Liver (tissue), 9 donors: ENCODE results near the gene CDH16. TPM values are rescaled to one million over a fixed set of nuclear protein-coding genes. Genes with fewer than 3 reads are reported as not detected.

ENCODE experiments used
- DNase-seq: peaks from one replicate; pipeline ENCODE4 v3.0.0-alpha.2; 2017; ENCODE audit warnings: low spot score
- H3K27ac ChIP-seq, 2 donors: one replicate each; pipeline ENCODE4 v1.7.0; 2013; ENCODE audit warnings: inconsistent platforms in 2 of 2, low read length in 2 of 2, control low read depth in 1 of 2, low read depth in 1 of 2, mild to moderate bottlenecking in 1 of 2
- H3K27me3 ChIP-seq, 4 donors: one replicate each; pipeline versions ENCODE4 v1.6.1 to v1.7.0; 2013; ENCODE audit warnings: low read length in 3 of 4, inconsistent platforms in 1 of 4, mild to moderate bottlenecking in 1 of 4, moderate library complexity in 1 of 4; ENCODE audit not compliant: control insufficient read depth in 4 of 4, insufficient read depth in 4 of 4
- H3K36me3 ChIP-seq, 4 donors: one replicate each; pipeline versions ENCODE4 v1.6.1 to v1.7.0; 2013; ENCODE audit warnings: low read length in 3 of 4, mild to moderate bottlenecking in 3 of 4, low read depth in 1 of 4, moderate library complexity in 1 of 4; ENCODE audit not compliant: control insufficient read depth in 4 of 4, insufficient read depth in 3 of 4
- H3K4me1 ChIP-seq, 4 donors: one replicate each; pipeline versions ENCODE4 v1.6.1 to v1.7.0; 2013; ENCODE audit warnings: low read length in 3 of 4, mild to moderate bottlenecking in 3 of 4, moderate library complexity in 1 of 4; ENCODE audit not compliant: control insufficient read depth in 4 of 4, insufficient read depth in 4 of 4
- H3K4me3 ChIP-seq, 3 donors: one replicate each; pipeline versions ENCODE4 v1.6.1 to v1.7.0; 2013; ENCODE audit warnings: low read length in 3 of 3, control low read depth in 1 of 3, low read depth in 1 of 3, mild to moderate bottlenecking in 1 of 3
- H3K9ac ChIP-seq, 2 donors: one replicate each; pipeline ENCODE4 v1.7.0; 2013; ENCODE audit warnings: low read length in 2 of 2, mild to moderate bottlenecking in 2 of 2, moderate library complexity in 2 of 2, control low read depth in 1 of 2, low read depth in 1 of 2
- H3K9me3 ChIP-seq, 4 donors: one replicate each; pipeline versions ENCODE4 v1.6.1 to v1.7.0; 2013; ENCODE audit warnings: low read length in 3 of 4; ENCODE audit not compliant: control insufficient read depth in 4 of 4
- EGR1 ChIP-seq, 2 donors: IDR thresholded peaks; 2 replicates each; pipeline ENCODE4 v1.6.1; 2016 to 2018; ENCODE audit warnings: antibody characterized with exemption in 2 of 2, low read depth in 2 of 2
- FOXA2 ChIP-seq: IDR thresholded peaks from 2 replicates; pipeline ENCODE4 v1.6.1; 2016; ENCODE audit warnings: antibody characterized with exemption
- GABPA ChIP-seq, 2 donors: IDR thresholded peaks in 1 of 2; conservative IDR thresholded peaks in 1 of 2; 2 replicates each; pipeline ENCODE4 v1.6.1; 2016; ENCODE audit warnings: antibody characterized with exemption in 2 of 2, mild to moderate bottlenecking in 1 of 2, moderate library complexity in 1 of 2
- HNF4A ChIP-seq, 2 donors: conservative IDR thresholded peaks; 2 replicates each; pipeline ENCODE4 v1.6.1; 2016; ENCODE audit warnings: antibody characterized with exemption in 2 of 2, mild to moderate bottlenecking in 2 of 2
- JUND ChIP-seq, 2 donors: IDR thresholded peaks; 2 replicates each; pipeline ENCODE4 v1.6.1; 2016; ENCODE audit warnings: antibody characterized with exemption in 2 of 2
- NR2F2 ChIP-seq: IDR thresholded peaks from 2 replicates; pipeline ENCODE4 v1.6.1; 2016; ENCODE audit warnings: antibody characterized with exemption
- RAD21 ChIP-seq, 2 donors: IDR thresholded peaks; 2 replicates each; pipeline ENCODE4 v1.6.1; 2016; ENCODE audit warnings: antibody characterized with exemption in 2 of 2, mild to moderate bottlenecking in 2 of 2
- REST ChIP-seq: IDR thresholded peaks from 2 replicates; pipeline ENCODE4 v1.6.1; 2016; ENCODE audit warnings: antibody characterized with exemption, mild to moderate bottlenecking
- RXRA ChIP-seq, 2 donors: IDR thresholded peaks; 2 replicates each; pipeline ENCODE4 v1.6.1; 2017 to 2018; ENCODE audit warnings: antibody characterized with exemption in 2 of 2, mild to moderate bottlenecking in 1 of 2
- SP1 ChIP-seq: IDR thresholded peaks from 2 replicates; pipeline ENCODE4 v1.6.1; 2018; ENCODE audit warnings: antibody characterized with exemption, mild to moderate bottlenecking
- TAF1 ChIP-seq: conservative IDR thresholded peaks from 2 replicates; pipeline ENCODE4 v1.6.1; 2016; ENCODE audit warnings: antibody characterized with exemption, mild to moderate bottlenecking
- YY1 ChIP-seq: IDR thresholded peaks from 2 replicates; pipeline ENCODE4 v1.6.1; 2016; ENCODE audit warnings: antibody characterized with exemption, mild to moderate bottlenecking
- ZBTB33 ChIP-seq: IDR thresholded peaks from 2 replicates; pipeline ENCODE4 v1.6.1; 2016; ENCODE audit warnings: antibody characterized with exemption
- WGBS: extraction: QIAGEN DNeasy Blood & Tissue Kit; methylation state at CpG from one replicate; pipeline ENCODE4 v1.1.7; 2013; 5-methylcytosine and 5-hydroxymethylcytosine counted together
- polyA plus RNA-seq, 2 donors: library from polyadenylated mRNA; stranded (reverse) in 1 of 2; unstranded in 1 of 2; fragments of 200-250 nt in 1 of 2; fragments of >200 nt in 1 of 2; fragmentation: Nextera tagmentation in 1 of 2; extraction: Ambion mirVana in 1 of 2; gene quantifications; one replicate each; pipeline versions ENCODE4 v1.2.1 to v1.2.3, GENCODE V29; 2013 to 2015
- total RNA-seq, 2 donors: library from RNA; depleted of rRNA; stranded (reverse); fragments of >200 nt; gene quantifications; one replicate each; pipeline ENCODE4 v1.2.3, GENCODE V29; 2014
- TF ChIP-seq, protein P1 (sequence below): fragments of 150-350 bp; IDR thresholded peaks from 2 replicates; pipeline ENCODE4 v1.5.1; 2017; ENCODE audit warnings: improper control_type of control experiment, low read depth, low read length; ENCODE audit not compliant: missing input control
- TF ChIP-seq, protein P2 (sequence below): IDR thresholded peaks from 2 replicates; pipeline ENCODE4 v1.6.1; 2016; ENCODE audit warnings: antibody characterized with exemption
- TF ChIP-seq, protein P3 (sequence below): IDR thresholded peaks from 2 replicates; pipeline ENCODE4 v1.6.1; 2016; ENCODE audit warnings: antibody characterized with exemption
- donor health status: healthy.
- donor health status: healthy.
- donor health status: healthy.
- donor health status: healthy.
- donor health status: healthy.

Gene CDH16
- total and polyA plus RNA-seq, 4 donors, result 0.56 TPM; not detected in 3

- TF ChIP-seq, protein P1, sequence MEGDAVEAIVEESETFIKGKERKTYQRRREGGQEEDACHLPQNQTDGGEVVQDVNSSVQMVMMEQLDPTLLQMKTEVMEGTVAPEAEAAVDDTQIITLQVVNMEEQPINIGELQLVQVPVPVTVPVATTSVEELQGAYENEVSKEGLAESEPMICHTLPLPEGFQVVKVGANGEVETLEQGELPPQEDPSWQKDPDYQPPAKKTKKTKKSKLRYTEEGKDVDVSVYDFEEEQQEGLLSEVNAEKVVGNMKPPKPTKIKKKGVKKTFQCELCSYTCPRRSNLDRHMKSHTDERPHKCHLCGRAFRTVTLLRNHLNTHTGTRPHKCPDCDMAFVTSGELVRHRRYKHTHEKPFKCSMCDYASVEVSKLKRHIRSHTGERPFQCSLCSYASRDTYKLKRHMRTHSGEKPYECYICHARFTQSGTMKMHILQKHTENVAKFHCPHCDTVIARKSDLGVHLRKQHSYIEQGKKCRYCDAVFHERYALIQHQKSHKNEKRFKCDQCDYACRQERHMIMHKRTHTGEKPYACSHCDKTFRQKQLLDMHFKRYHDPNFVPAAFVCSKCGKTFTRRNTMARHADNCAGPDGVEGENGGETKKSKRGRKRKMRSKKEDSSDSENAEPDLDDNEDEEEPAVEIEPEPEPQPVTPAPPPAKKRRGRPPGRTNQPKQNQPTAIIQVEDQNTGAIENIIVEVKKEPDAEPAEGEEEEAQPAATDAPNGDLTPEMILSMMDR, result no peak
- no peak for TF ChIP-seq NR2F2
- no peak for TF ChIP-seq GABPA (IDR thresholded peaks at IDR 0.05 in 1 of 2, conservative IDR thresholded peaks at IDR 0.05 in 1 of 2)
- no peak for TF ChIP-seq RAD21 (IDR thresholded peaks at IDR 0.05)
- TF ChIP-seq JUND (IDR thresholded peaks at IDR 0.05), result no peak
- TF ChIP-seq, protein P2, sequence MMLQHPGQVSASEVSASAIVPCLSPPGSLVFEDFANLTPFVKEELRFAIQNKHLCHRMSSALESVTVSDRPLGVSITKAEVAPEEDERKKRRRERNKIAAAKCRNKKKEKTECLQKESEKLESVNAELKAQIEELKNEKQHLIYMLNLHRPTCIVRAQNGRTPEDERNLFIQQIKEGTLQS, result no peak
- no peak for TF ChIP-seq FOXA2
- TF ChIP-seq EGR1 (IDR thresholded peaks at IDR 0.05; ENCODE audit: low read depth in 2 of 2), result no peak
These were observed 31.8 kb upstream of the CDH16 start (continued) for GRCh38 chr16:66950437-66950836.

GRCh38 chr16:66949472-66949871, 30.8 kb upstream of the CDH16 start:
- Histone ChIP-seq H3K27ac (peak overlapping the region; percentile 38 to 57), H3K27me3 (no peaks in the 10 kb centered on the region), H3K4me3 (no peak overlapping the region), H3K9ac (no peak overlapping the region), H3K9me3 (no peaks in the 10 kb centered on the region), H3K4me1 (peaks cover 10 to 32% (median 25%) of the 10 kb centered on the region in 4 donors), H3K36me3 (no peaks in the 10 kb centered on the region)
- no peak for DNase-seq
- 35% methylated on average over 6 of the region's 6 CpGs for WGBS
- TF ChIP-seq, protein P2, result no peak
- TF ChIP-seq ZBTB33 (no peak), FOXA2 (no peak), SP1 (peak; percentile 64), GABPA (IDR thresholded peaks at IDR 0.05 in 1 of 2, conservative IDR thresholded peaks at IDR 0.05 in 1 of 2) (no peak), YY1 (peak; percentile 58), NR2F2 (no peak), EGR1 (IDR thresholded peaks at IDR 0.05; ENCODE audit: low read depth in 2 of 2) (no peak), TAF1 (no peak), RXRA (IDR thresholded peaks at IDR 0.05) (peak; percentile 63 to 82), JUND (IDR thresholded peaks at IDR 0.05) (peak in 1 of 2 donors; percentile 40), REST (no peak), HNF4A (conservative IDR thresholded peaks at IDR 0.05) (peak; percentile 57 to 71)
- TF ChIP-seq, protein P3, sequence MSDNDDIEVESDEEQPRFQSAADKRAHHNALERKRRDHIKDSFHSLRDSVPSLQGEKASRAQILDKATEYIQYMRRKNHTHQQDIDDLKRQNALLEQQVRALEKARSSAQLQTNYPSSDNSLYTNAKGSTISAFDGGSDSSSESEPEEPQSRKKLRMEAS, result no peak
